ENCODE measurements around the gene HCRT.
"Not testable (repeated sequence)": the region's sequence is repeated elsewhere in the genome, so short reads cannot be mapped to it uniquely, and the experiment has no call there.

The HCRT gene

DNA sequence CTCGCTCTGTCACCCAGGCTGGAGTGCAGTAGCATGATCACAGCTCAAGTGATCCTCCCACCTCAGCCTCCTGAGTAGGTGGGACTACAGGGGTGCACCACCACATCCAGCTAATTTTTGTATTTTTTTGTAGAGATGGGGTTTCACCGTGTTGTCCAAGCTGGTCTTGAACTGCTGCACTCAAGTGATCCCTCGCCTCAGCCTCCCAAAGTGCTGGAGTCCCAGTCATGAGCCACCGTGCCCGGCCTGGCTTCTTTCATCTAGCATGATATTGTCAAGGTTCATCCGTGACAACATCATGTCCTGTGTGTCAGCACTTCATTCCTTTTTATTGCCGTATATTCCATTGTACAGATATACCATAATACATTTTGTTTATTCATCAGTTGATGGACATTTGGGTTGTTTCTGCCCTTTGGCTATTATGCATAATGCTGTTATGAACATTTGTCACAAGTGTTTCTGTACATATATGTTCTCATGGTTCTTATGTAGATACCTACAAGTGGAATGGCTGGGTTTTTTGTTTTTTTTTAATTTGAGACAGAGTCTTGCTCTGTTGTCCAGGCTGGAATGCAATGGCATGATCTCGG is 12.4 kb upstream of the HCRT start:
- DNase-seq (ENCODE audit: low read depth): no peak

- DNase-seq (ENCODE audit: low read depth): peak; percentile 73
Observed at GRCh38 chr17:42193969-42194899, 9.0 kb upstream of the HCRT start, which contains the start of gene GHDC. GHDC (minus strand) TSS chr17:42194494; CDS start chr17:42193581, 913 bp downstream.

- no peak for DNase-seq (ENCODE audit: low read depth)
Observed at GRCh38 chr17:42193216-42193968, 8.1 kb upstream of the HCRT start.

- no peak for DNase-seq (ENCODE audit: low read depth)
Observed at GRCh38 chr17:42192189-42193126, 7.2 kb upstream of the HCRT start.

DNA sequence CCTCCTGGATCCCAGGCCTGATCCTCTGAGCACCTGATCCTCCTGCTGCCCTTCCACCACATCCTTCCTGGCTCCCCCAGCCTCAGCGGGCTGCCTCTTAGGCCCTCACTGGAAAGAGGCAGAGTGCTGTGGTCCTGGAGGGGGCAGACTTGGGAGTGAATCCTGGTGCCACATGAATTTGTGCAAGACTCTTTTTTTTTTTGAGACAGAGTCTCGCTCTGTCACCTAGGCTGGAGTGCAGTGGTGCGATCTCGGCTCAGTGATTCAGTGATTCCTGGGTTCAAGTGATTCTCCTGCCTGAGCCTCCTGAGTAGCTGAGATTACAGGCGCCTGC is 6.0 kb upstream of the HCRT start:
- no peak for DNase-seq (ENCODE audit: low read depth)

- no peak for DNase-seq (ENCODE audit: low read depth)
Observed at GRCh38 chr17:42190491-42191274, 5.4 kb upstream of the HCRT start.

DNA sequence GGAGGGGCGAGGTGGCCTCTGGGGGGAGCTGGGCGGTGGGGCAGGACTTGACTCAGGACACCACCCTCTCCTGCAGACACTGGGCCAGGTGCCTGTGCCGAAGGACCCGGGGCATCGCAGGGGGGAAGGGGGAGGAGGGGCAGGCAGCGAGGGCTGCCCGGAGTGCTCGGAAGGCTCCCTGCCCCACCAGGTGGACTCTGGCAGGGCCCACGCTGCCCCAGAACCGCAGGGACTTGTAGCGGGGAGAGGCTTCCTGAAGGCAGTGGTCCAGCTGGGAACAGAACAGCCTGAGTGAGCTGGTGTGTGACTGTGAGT is 4.4 kb upstream of the HCRT start:
- no peak for DNase-seq (ENCODE audit: low read depth)

- DNase-seq (ENCODE audit: low read depth): no peak
Observed at GRCh38 chr17:42188749-42189650, 3.7 kb upstream of the HCRT start.

DNA sequence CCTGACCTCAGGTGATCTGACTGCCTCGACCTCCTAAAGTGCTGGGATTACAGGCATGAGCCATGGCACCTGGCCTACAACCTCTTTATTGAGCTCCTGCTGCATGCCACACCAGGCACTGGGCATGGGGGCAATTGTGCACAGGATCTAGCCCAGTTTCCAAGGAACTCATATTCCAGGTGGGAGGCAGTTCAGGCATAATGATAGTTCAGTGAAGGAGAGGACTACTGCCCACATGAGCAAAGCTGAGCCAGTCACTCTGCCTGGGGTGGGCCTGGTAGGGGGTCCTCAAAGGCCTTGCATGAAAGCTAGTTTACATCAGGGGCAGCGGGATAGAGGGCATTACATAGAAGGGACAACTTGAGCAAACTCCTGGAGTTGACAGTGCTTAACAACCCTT is 2.6 kb upstream of the HCRT start:
- no peak for DNase-seq (ENCODE audit: low read depth)

- not testable (repeated sequence) for DNase-seq (ENCODE audit: low read depth)
Observed at GRCh38 chr17:42186191-42186590, 939 bp upstream of the HCRT start.

DNA sequence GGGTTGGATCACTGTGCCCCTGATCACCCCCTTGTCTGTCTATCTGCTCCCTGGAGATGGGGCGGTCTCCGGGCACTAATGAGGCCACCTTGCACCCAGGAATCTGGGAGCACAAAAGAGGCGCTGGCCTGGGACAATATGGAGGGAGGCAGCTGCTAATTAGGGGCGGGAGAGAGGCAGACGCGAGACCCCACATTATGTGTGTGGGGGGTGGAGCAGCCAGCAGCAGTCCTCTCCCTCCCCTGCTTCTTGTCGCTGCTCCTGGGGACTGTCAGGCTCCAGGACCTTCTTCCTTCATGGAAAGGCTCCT is 324 bp upstream of the HCRT start:
- DNase-seq (ENCODE audit: low read depth): no peak

- DNase-seq (ENCODE audit: low read depth): peak; percentile 52
Observed at GRCh38 chr17:42183741-42184711, 1.2 kb downstream of the HCRT start.

GRCh38 chr17:42182927-42183734 is 2.1 kb downstream of the HCRT start:
- DNase-seq (ENCODE audit: low read depth): no peak

DNA sequence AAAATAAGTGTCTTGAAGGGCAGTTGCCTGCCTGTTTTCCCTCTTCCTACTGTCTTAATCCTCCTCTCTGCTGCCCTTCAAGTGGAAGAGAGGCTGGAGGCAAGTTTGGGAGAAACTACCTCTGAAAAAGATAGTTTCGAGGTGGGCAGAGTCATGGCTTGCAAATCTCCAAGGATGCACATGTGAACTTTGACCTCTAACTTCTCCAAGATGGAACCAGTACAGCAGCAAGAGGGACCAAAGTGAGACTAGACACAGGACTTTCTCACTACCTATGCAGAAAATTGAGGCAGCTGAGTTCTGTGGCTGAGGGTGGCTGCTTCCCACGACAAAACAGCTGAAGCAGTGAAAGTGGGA is 3.4 kb downstream of the HCRT start:
- no peak for DNase-seq (ENCODE audit: low read depth)

GRCh38 chr17:42180922-42181850 is 4.1 kb downstream of the HCRT start, which contains the start of gene KCNH4:
KCNH4 (minus strand) TSS chr17:42181142; CDS start chr17:42180945, 197 bp downstream.
- peak; percentile 58 for DNase-seq (ENCODE audit: low read depth)

DNA sequence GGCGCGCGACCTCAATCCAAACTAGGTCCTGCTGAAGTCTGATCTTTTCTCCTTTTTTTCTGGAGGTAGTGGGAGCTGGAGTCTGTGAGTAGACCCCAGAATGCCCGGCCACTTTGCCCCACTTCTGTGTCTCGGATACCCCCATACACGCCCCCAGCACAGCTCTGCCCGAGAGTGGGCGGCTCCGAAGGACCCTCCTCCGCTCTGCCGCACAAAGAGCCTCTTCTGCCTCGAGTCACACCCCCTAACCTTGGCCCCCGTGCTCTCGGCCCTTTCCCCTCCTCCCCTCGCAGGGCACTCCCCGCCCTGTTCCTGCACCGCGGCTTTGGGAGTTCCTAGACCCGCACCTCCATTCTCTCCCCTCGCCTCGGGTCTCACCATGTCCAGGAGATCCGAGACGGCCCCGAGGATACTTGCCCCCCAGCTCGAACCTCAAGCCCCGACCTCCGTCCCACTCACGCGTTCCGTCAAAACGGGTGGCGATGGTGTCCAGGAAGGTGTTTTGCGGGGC is 4.8 kb downstream of the HCRT start:
- DNase-seq (ENCODE audit: low read depth): no peak

DNA sequence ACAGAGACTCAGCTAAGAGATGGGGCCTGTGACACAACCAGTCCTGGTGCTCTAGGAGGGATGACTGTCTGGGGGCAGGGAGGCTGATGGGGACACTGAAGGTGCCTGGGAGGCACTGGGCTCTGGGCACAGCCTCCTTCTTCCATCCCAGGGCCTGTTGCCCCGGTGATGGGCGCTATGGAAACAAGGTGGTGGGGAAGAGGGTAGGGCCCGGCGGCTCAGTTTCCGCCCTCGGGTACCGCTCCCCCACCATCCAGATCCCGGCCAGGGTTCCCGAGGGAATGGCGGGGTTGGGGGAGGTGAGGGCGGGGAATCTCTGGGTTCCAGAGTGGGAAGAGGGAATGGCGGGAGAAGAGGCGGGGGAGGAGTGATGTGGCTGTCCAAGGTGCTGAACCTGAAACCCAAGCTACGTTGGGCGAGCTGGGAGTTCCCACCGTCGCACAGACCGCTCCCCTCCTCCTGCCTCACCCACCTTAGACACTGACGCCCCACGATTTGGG is 5.3 kb downstream of the HCRT start:
- no peak for DNase-seq (ENCODE audit: low read depth)
